OCI-LY7 (cell line): ENCODE measurements around the gene LHFPL2. TPM values are rescaled to one million over a fixed set of nuclear protein-coding genes. Genes with fewer than 3 reads are reported as not detected.

Experiments used
- BruUV-seq: library from RNA; stranded (reverse); fragments of 400-500 nt; replicated peaks from 2 replicates; lab custom pipeline; 2021; lab: Mats Ljungman, UMichigan
- CTCF ChIA-PET: fragments of 300-600 bp; sonication (Branson Sonifier 250); formaldehyde crosslinking; loops from one replicate; lab custom pipeline; 2022; ENCODE audit warnings: antibody characterized with exemption; ENCODE audit not compliant: unreplicated experiment; lab: Charles Lee
- POLR2A ChIA-PET: fragments of 300-600 bp; sonication (Branson Sonifier 250); formaldehyde crosslinking; loops from one replicate; lab custom pipeline; 2022; ENCODE audit warnings: antibody characterized with exemption; lab: Charles Lee
- DNase-seq: peaks from one replicate; pipeline ENCODE4 v3.0.0-alpha.2; 2015; ENCODE audit warnings: low spot score
- H2AFZ ChIP-seq: fragments of 200-600 bp; sonication (generic), shearing (Covaris generic); 2 replicates; pipeline ENCODE4 v1.6.1; 2014; ENCODE audit warnings: mild to moderate bottlenecking, antibody characterized with exemption, low read length, moderate library complexity
- H3K27ac ChIP-seq: fragments of 200-600 bp; sonication (generic); 2 replicates; pipeline ENCODE4 v1.5.1; 2014; ENCODE audit warnings: mixed run types, low read depth, mild to moderate bottlenecking, moderate library complexity, low read length, inconsistent platforms; ENCODE audit not compliant: poor library complexity, severe bottlenecking
- H3K36me3 ChIP-seq: fragments of 200-600 bp; sonication (generic); 2 replicates; pipeline ENCODE4 v1.6.1; 2014; ENCODE audit warnings: mild to moderate bottlenecking, antibody characterized with exemption, low read length, moderate library complexity, mixed read lengths; ENCODE audit not compliant: insufficient read depth
- H3K4me1 ChIP-seq: fragments of 200-600 bp; sonication (generic); 2 replicates; pipeline ENCODE4 v1.5.1; 2014; ENCODE audit warnings: mild to moderate bottlenecking, low read length; ENCODE audit not compliant: insufficient read depth, poor library complexity, severe bottlenecking
- H3K4me2 ChIP-seq: fragments of 200-600 bp; sonication (generic); 2 replicates; pipeline ENCODE4 v1.6.1; 2014; ENCODE audit warnings: mild to moderate bottlenecking, low read length
- H3K4me3 ChIP-seq: fragments of 200-600 bp; sonication (generic); 2 replicates; pipeline ENCODE4 v1.5.1; 2014; ENCODE audit warnings: mild to moderate bottlenecking, low read depth, low read length; ENCODE audit not compliant: poor library complexity, severe bottlenecking
- H3K79me2 ChIP-seq: fragments of 200-600 bp; sonication (generic); 2 replicates; pipeline ENCODE4 v1.6.1; 2016; ENCODE audit warnings: low read depth, mild to moderate bottlenecking, low read length, moderate library complexity, mixed read lengths; ENCODE audit not compliant: insufficient read depth
- H3K9me2 ChIP-seq: fragments of 200-600 bp; sonication (generic); 2 replicates; pipeline ENCODE4 v1.6.1; 2016; ENCODE audit warnings: mild to moderate bottlenecking, low read length, mixed read lengths; ENCODE audit not compliant: insufficient read depth
- H3K9me3 ChIP-seq: fragments of 200-600 bp; sonication (generic); 2 replicates; pipeline ENCODE4 v1.6.1; 2014; ENCODE audit warnings: mild to moderate bottlenecking, mixed run types, low read length, mixed read lengths
- H4K20me1 ChIP-seq: fragments of 200-600 bp; sonication (generic); 2 replicates; pipeline ENCODE4 v1.6.1; 2014; ENCODE audit warnings: mild to moderate bottlenecking, antibody characterized with exemption, low read length, moderate library complexity, mixed read lengths; ENCODE audit not compliant: insufficient read depth
- EZH2phosphoT487 ChIP-seq: fragments of 200-600 bp; sonication (generic); IDR thresholded peaks from 2 replicates; pipeline ENCODE4 v1.6.1; 2018; ENCODE audit warnings: low read depth, borderline replicate concordance, mild to moderate bottlenecking, mixed run types, antibody characterized with exemption, low read length, moderate library complexity, mixed read lengths
- intact Hi-C: fragments of 100-400 bp; cut with micrococcal nuclease; formaldehyde crosslinking; loops from one replicate; pipeline ENCODE4 v1.10.0; 2022; ENCODE audit not compliant: unreplicated experiment
- total RNA-seq, 2 experiments: library from RNA; depleted of rRNA in 1 of 2; stranded (reverse); fragments of >200 nt in 1 of 2; shearing (Covaris generic) in 1 of 2; gene quantifications; 2 replicates each; pipeline ENCODE4 v1.2.3, GENCODE V29; 2014 to 2022
- TF ChIP-seq, protein P1 (sequence below): fragments of 200-600 bp; sonication (generic); conservative IDR thresholded peaks from 2 replicates; pipeline ENCODE4 v1.5.1; 2014; ENCODE audit warnings: mild to moderate bottlenecking, antibody characterized with exemption, low read length, moderate library complexity, mixed read lengths

LHFPL2 gene
- total RNA-seq, 2 experiments from 2014 or later, result 12.2 to 24.0 TPM

DNA sequence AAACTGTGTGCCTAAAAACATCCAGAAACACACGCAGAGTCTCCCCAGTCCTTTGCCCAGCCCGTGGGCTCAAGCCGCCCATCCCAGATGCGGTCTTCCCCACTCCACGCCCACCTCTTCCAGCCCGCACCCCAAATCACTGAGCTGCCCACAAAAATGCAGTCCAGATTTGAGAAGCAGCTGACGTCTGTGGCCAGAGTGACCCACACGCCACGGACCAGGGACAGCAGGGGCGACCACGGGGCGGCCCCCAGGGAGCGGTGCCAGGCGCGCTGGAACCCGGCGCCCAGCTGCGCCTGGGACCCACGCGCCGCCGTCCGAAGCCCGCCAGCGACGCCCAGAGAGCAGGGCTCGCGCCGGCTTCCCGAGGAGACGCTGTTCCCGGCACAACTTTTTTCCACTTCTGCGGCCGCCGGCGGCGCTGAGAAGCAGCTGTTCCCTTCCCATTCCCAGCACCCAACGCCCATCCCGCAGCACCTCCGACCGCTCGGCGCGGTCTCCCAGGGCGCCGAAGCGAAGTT, 674 bp downstream of the LHFPL2 start:
- intact Hi-C loops, result loop anchor here (2.0 to 10.0 kb wide), 3 partner anchors 74 to 589 kb away; partner anchors contain the start of genes ARSB and JMY
- H3K9me2 ChIP-seq, result no peaks in the 10 kb centered on the region
- peak overlapping the region; percentile 20 for H3K27ac ChIP-seq
- TF ChIP-seq, protein P1, sequence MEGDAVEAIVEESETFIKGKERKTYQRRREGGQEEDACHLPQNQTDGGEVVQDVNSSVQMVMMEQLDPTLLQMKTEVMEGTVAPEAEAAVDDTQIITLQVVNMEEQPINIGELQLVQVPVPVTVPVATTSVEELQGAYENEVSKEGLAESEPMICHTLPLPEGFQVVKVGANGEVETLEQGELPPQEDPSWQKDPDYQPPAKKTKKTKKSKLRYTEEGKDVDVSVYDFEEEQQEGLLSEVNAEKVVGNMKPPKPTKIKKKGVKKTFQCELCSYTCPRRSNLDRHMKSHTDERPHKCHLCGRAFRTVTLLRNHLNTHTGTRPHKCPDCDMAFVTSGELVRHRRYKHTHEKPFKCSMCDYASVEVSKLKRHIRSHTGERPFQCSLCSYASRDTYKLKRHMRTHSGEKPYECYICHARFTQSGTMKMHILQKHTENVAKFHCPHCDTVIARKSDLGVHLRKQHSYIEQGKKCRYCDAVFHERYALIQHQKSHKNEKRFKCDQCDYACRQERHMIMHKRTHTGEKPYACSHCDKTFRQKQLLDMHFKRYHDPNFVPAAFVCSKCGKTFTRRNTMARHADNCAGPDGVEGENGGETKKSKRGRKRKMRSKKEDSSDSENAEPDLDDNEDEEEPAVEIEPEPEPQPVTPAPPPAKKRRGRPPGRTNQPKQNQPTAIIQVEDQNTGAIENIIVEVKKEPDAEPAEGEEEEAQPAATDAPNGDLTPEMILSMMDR, result no peak; the same call in 1 of the 2 replicates
- TF ChIP-seq EZH2phosphoT487, result no peak
- no peaks in the 10 kb centered on the region for H3K9me3 ChIP-seq
- peak overlapping the region; percentile 99 for H3K4me2 ChIP-seq
- ChIA-PET CTCF (interaction anchor here (0.6 kb wide), 1 partner anchor 289 kb away, joined by 3 read pairs; no protein-coding TSS in a partner anchor), POLR2A (interaction anchor here (0.9 to 3.0 kb wide), 3 partner anchors 9 to 85 kb away, joined by 3 to 12 read pairs (median 3); no protein-coding TSS in a partner anchor)
- DNase-seq, result no peak
- peak overlapping the region; percentile 77 for H3K4me3 ChIP-seq
- H3K4me1 ChIP-seq, result peaks cover 30% of the 10 kb centered on the region
- no TSS peak for BruUV-seq
- H3K79me2 ChIP-seq, result peaks cover 20% of the 10 kb centered on the region; the same call in 1 of the 2 replicates
- H4K20me1 ChIP-seq, result no peaks in the 10 kb centered on the region
- peaks cover 18% of the 10 kb centered on the region for H3K36me3 ChIP-seq
- peak overlapping the region; percentile 66 for H2AFZ ChIP-seq

DNA sequence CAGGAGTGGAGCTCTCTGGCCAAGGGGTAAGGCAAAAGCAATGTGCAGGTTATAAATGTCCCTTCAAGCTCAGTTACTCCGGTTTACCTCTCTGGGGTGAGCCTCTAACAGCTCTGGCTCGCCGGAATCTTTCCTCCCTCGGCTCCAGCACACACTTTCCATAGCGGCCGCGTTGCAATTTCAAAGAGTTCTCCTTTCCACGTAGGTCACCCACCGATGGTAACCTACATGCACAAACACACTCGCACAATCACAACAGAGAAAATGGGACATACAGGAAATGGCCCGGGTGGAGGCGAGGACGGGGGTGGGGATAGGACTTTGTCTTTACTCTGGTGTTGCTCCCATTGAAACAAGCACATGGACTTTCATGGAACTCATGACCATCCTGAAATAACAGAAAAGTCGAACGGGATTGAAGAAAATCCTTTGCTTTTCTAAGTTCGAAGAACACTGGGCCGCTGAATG, 1.2 kb downstream of the LHFPL2 start:
- Histone ChIP-seq H3K4me1 (peaks cover 30% of the 10 kb centered on the region), H3K36me3 (peaks cover 18% of the 10 kb centered on the region), H3K9me3 (no peaks in the 10 kb centered on the region), H3K79me2 (peaks cover 20% of the 10 kb centered on the region; the same call in 1 of the 2 replicates), H4K20me1 (no peaks in the 10 kb centered on the region), H2AFZ (peak overlapping the region; percentile 66; the same call in 1 of the 2 replicates), H3K4me2 (peak overlapping the region; percentile 99), H3K9me2 (no peaks in the 10 kb centered on the region), H3K4me3 (peak overlapping the region; percentile 77), H3K27ac (peak overlapping the region; percentile 4)
- intact Hi-C loops, result loop anchor here (2.0 to 10.0 kb wide), 3 partner anchors 75 to 589 kb away; partner anchors contain the start of genes ARSB and JMY
- peak; percentile 49 for DNase-seq
- ChIA-PET CTCF (no interaction called here), POLR2A (interaction anchor here (0.9 to 3.0 kb wide), 4 partner anchors 10 to 86 kb away, joined by 3 to 12 read pairs (median 4); no protein-coding TSS in a partner anchor)
- no peak for TF ChIP-seq EZH2phosphoT487
- TF ChIP-seq, protein P1, result no peak
- BruUV-seq, result no TSS peak
